Caco-2 (cell line): Measurements from ENCODE around the gene ANP32B. TPM values are rescaled to one million over a fixed set of nuclear protein-coding genes. Genes with fewer than 3 reads are reported as not detected.

Experiments
- BruUV-seq: library from RNA; stranded (reverse); fragments of 400-500 nt; replicated peaks from 2 replicates; lab custom pipeline; 2021; lab: Mats Ljungman, UMichigan
- CTCF ChIA-PET: fragments of 300-600 bp; sonication (Branson Sonifier 250); formaldehyde crosslinking; loops from one replicate; lab custom pipeline; 2022; ENCODE audit warnings: antibody characterized with exemption; lab: Charles Lee
- POLR2A ChIA-PET: fragments of 300-600 bp; sonication (Branson Sonifier 250); formaldehyde crosslinking; loops from one replicate; lab custom pipeline; 2022; ENCODE audit warnings: antibody characterized with exemption; lab: Charles Lee
- DNase-seq, 2 experiments: peaks; one replicate each; pipeline versions ENCODE4 v3.0.0 to v3.0.0-alpha.2; 2020 to 2022
- H3K27me3 ChIP-seq: replicated peaks from 2 replicates; pipeline ENCODE4 v1.6.0; 2011; ENCODE audit warnings: low read length; ENCODE audit not compliant: control insufficient read depth, insufficient read depth
- H3K36me3 ChIP-seq: 2 replicates; pipeline ENCODE4 v1.5.1; 2011; ENCODE audit warnings: low read length; ENCODE audit not compliant: control insufficient read depth, insufficient read depth
- H3K4me1 ChIP-seq: fragments of 250-450 bp; sonication (Bioruptor Pico); 2 replicates; pipeline ENCODE4 v1.5.1; 2020; ENCODE audit warnings: mild to moderate bottlenecking
- H3K4me3 ChIP-seq: 2 replicates; pipeline ENCODE4 v1.5.1; 2011; ENCODE audit warnings: low read depth, mild to moderate bottlenecking, control low read depth, low read length
- H3K9me3 ChIP-seq: fragments of 250-450 bp; sonication (Bioruptor Pico); 2 replicates; pipeline ENCODE4 v1.5.1; 2020; ENCODE audit warnings: mild to moderate bottlenecking, moderate library complexity
- H3K27ac Mint-ChIP-seq: one replicate; pipeline ENCODE4 v1.8.0; 2022; ENCODE audit warnings: mixed read lengths; ENCODE audit not compliant: unreplicated experiment
- H3K27me3 Mint-ChIP-seq: one replicate; pipeline ENCODE4 v1.8.0; 2022; ENCODE audit warnings: mixed read lengths; ENCODE audit not compliant: insufficient read depth, unreplicated experiment
- H3K36me3 Mint-ChIP-seq: one replicate; pipeline ENCODE4 v1.8.0; 2022; ENCODE audit warnings: mild to moderate bottlenecking, mixed read lengths; ENCODE audit not compliant: insufficient read depth, unreplicated experiment
- H3K4me1 Mint-ChIP-seq: one replicate; pipeline ENCODE4 v1.8.0; 2022; ENCODE audit warnings: low read depth, mixed read lengths; ENCODE audit not compliant: unreplicated experiment
- H3K4me3 Mint-ChIP-seq: one replicate; pipeline ENCODE4 v1.8.0; 2022; ENCODE audit warnings: mild to moderate bottlenecking, moderate library complexity, mixed read lengths; ENCODE audit not compliant: unreplicated experiment
- H3K9me3 Mint-ChIP-seq: one replicate; pipeline ENCODE4 v1.8.0; 2022; ENCODE audit warnings: mixed read lengths; ENCODE audit not compliant: unreplicated experiment
- intact Hi-C: fragments of 100-400 bp; cut with micrococcal nuclease; formaldehyde crosslinking; loops from one replicate; pipeline ENCODE4 v1.10.0; 2022; ENCODE audit not compliant: unreplicated experiment
- total RNA-seq: library from RNA; stranded (reverse); gene quantifications from 2 replicates; pipeline ENCODE4 v1.2.3, GENCODE V29; 2022
- TF ChIP-seq, protein P1 (sequence below), 2 experiments: fragments of 200-600 bp in 1 of 2; IDR thresholded peaks; 1 replicate in 1 of 2; 2 replicates in 1 of 2; pipeline versions ENCODE4 v1.5.1 to v1.8.0; 2011 to 2022; ENCODE audit warnings: antibody characterized with exemption in 1 of 2, control low read depth in 1 of 2, inconsistent platforms in 1 of 2, low read depth in 1 of 2, low read length in 1 of 2, mild to moderate bottlenecking in 1 of 2, moderate library complexity in 1 of 2; ENCODE audit not compliant: insufficient read depth in 1 of 2, severe bottlenecking in 1 of 2, unreplicated experiment in 1 of 2

The ANP32B gene
- total RNA-seq, 1 experiment from 2014 or later: 317 TPM

GRCh38 chr9:98010445-98010844 is 27.3 kb downstream of the ANP32B start:
- Mint-ChIP-seq H3K4me1 (no peaks in the 10 kb centered on the region), H3K27ac (no peak overlapping the region), H3K27me3 (no peaks in the 10 kb centered on the region), H3K4me3 (no peak overlapping the region), H3K9me3 (no peaks in the 10 kb centered on the region), H3K36me3 (peaks cover 99% of the 10 kb centered on the region)
- Histone ChIP-seq H3K4me1 (no peaks in the 10 kb centered on the region), H3K27me3 (no peaks in the 10 kb centered on the region), H3K9me3 (no peaks in the 10 kb centered on the region), H3K36me3 (peaks cover 2% of the 10 kb centered on the region), H3K4me3 (no peak overlapping the region)
- CTCF ChIA-PET: no interaction called here
- POLR2A ChIA-PET: interaction anchor here (0.7 kb wide), 1 partner anchor 75 kb away, joined by 4 read pairs; no protein-coding TSS in a partner anchor
- no peak for DNase-seq
- TF ChIP-seq, protein P1, sequence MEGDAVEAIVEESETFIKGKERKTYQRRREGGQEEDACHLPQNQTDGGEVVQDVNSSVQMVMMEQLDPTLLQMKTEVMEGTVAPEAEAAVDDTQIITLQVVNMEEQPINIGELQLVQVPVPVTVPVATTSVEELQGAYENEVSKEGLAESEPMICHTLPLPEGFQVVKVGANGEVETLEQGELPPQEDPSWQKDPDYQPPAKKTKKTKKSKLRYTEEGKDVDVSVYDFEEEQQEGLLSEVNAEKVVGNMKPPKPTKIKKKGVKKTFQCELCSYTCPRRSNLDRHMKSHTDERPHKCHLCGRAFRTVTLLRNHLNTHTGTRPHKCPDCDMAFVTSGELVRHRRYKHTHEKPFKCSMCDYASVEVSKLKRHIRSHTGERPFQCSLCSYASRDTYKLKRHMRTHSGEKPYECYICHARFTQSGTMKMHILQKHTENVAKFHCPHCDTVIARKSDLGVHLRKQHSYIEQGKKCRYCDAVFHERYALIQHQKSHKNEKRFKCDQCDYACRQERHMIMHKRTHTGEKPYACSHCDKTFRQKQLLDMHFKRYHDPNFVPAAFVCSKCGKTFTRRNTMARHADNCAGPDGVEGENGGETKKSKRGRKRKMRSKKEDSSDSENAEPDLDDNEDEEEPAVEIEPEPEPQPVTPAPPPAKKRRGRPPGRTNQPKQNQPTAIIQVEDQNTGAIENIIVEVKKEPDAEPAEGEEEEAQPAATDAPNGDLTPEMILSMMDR (IDR thresholded peaks at IDR 0.05; ENCODE audit: insufficient read depth in 1 of 2, low read depth in 1 of 2, low read length in 1 of 2, severe bottlenecking in 1 of 2, unreplicated experiment in 1 of 2): no peak
- intact Hi-C loops: no loop called here
- BruUV-seq: no TSS peak

GRCh38 chr9:98011122-98011521 is 28.0 kb downstream of the ANP32B start:
- no peaks in the 10 kb centered on the region for H3K4me1 ChIP-seq
- H3K27me3 ChIP-seq: no peaks in the 10 kb centered on the region
- intact Hi-C loops: no loop called here
- no peaks in the 10 kb centered on the region for H3K27me3 Mint-ChIP-seq
- H3K36me3 Mint-ChIP-seq: peaks cover 99% of the 10 kb centered on the region
- TF ChIP-seq, protein P1 (IDR thresholded peaks at IDR 0.05; ENCODE audit: insufficient read depth in 1 of 2, low read depth in 1 of 2, low read length in 1 of 2, severe bottlenecking in 1 of 2, unreplicated experiment in 1 of 2): no peak
- peaks cover 2% of the 10 kb centered on the region for H3K36me3 ChIP-seq
- H3K9me3 ChIP-seq: no peaks in the 10 kb centered on the region
- BruUV-seq: no TSS peak
- ChIA-PET CTCF (no interaction called here), POLR2A (no interaction called here)
- no peak overlapping the region for H3K4me3 Mint-ChIP-seq
- no peak for DNase-seq
- no peak overlapping the region for H3K27ac Mint-ChIP-seq
- H3K9me3 Mint-ChIP-seq: no peaks in the 10 kb centered on the region
- no peak overlapping the region for H3K4me3 ChIP-seq
- H3K4me1 Mint-ChIP-seq: no peaks in the 10 kb centered on the region

- POLR2A ChIA-PET: no interaction called here
These were observed 33.1 kb downstream of the ANP32B start for GRCh38 chr9:98016137-98016680.

More at GRCh38 chr9:98016137-98016680, 33.1 kb downstream of the ANP32B start:
- CTCF ChIA-PET: no interaction called here
- BruUV-seq: no TSS peak
- Mint-ChIP-seq H3K27ac (no peak overlapping the region), H3K36me3 (peaks cover 99% of the 10 kb centered on the region), H3K4me3 (no peak overlapping the region), H3K9me3 (no peaks in the 10 kb centered on the region), H3K27me3 (no peaks in the 10 kb centered on the region), H3K4me1 (no peaks in the 10 kb centered on the region)
- TF ChIP-seq, protein P1 (IDR thresholded peaks at IDR 0.05; ENCODE audit: insufficient read depth in 1 of 2, low read depth in 1 of 2, low read length in 1 of 2, severe bottlenecking in 1 of 2, unreplicated experiment in 1 of 2): no peak
- DNase-seq: no peak
- Histone ChIP-seq H3K27me3 (no peaks in the 10 kb centered on the region), H3K36me3 (peaks cover 1% of the 10 kb centered on the region), H3K4me3 (no peak overlapping the region), H3K9me3 (no peaks in the 10 kb centered on the region), H3K4me1 (no peaks in the 10 kb centered on the region)
- intact Hi-C loops: no loop called here
